Measurements from ENCODE around the gene PDIA2. TPM values are rescaled to one million over a fixed set of nuclear protein-coding genes. Genes with fewer than 3 reads are reported as not detected.

PDIA2 gene
- total RNA-seq, 1 experiment from 2014 or later, result 1.1 TPM

GRCh38 chr16:301235-301634 lies 18.3 kb downstream of the PDIA2 start:
- no peak for TF ChIP-seq CTCF (IDR thresholded peaks at IDR 0.05)
- TF ChIP-seq POLR2AphosphoS5 (IDR thresholded peaks at IDR 0.05; ENCODE audit: low read depth, low read length), result no peak
- no peak for TF ChIP-seq TCF7L2 (IDR thresholded peaks at IDR 0.05; ENCODE audit: low read depth, low read length)
- TF ChIP-seq REST (IDR thresholded peaks at IDR 0.05; ENCODE audit: insufficient read depth in 1 of 2, low read depth in 2 of 2, low read length in 1 of 2), result no peak
- no peak for TF ChIP-seq SIN3A (IDR thresholded peaks at IDR 0.05; ENCODE audit: borderline replicate concordance, insufficient read depth, low read depth, low read length)
- DNase-seq (ENCODE audit: low read depth, low spot score), result no peak
- ChIA-PET CTCF (interaction anchor here (0.6 kb wide), 1 partner anchor 52 kb away, joined by 4 read pairs; no protein-coding TSS in a partner anchor), POLR2A (no interaction called here)
- no peaks in the 10 kb centered on the region for H3K4me1 ChIP-seq (ENCODE audit: control insufficient read depth, insufficient read depth, low read length)
- intact Hi-C loops (cut with micrococcal nuclease; ENCODE audit: unreplicated experiment), result no loop called here
- H3K27ac ChIP-seq (ENCODE audit: low read length), result no peak overlapping the region
- H3K9me3 ChIP-seq (ENCODE audit: control insufficient read depth, insufficient read depth, low read depth, low read length), result no peaks in the 10 kb centered on the region
- ATAC-seq, result no peak
- H3K27me3 ChIP-seq (ENCODE audit: control insufficient read depth, insufficient read depth, low read length), result no peaks in the 10 kb centered on the region
- in situ Hi-C loops (cut with HindIII; ENCODE audit: low pct_unique_long_range_greater_than_20kb, low sequenced_read_pairs), result no loop called here
- no peak overlapping the region for H3K4me3 ChIP-seq (ENCODE audit: low read depth in 2 of 2, low read length in 2 of 2)
- H3K36me3 ChIP-seq (ENCODE audit: control insufficient read depth, insufficient read depth, low read length), result no peaks in the 10 kb centered on the region
- BruUV-seq (replicated peaks), result no TSS peak

GRCh38 chr16:301950-302349 lies 19.0 kb downstream of the PDIA2 start:
- H3K27ac ChIP-seq (ENCODE audit: low read length), result no peak overlapping the region
- intact Hi-C loops (cut with micrococcal nuclease; ENCODE audit: unreplicated experiment) (no loop called here), in situ Hi-C loops (cut with HindIII; ENCODE audit: low pct_unique_long_range_greater_than_20kb, low sequenced_read_pairs) (no loop called here)
- DNase-seq (ENCODE audit: low read depth, low spot score), result no peak
- H3K4me1 ChIP-seq (ENCODE audit: control insufficient read depth, insufficient read depth, low read length), result no peaks in the 10 kb centered on the region
- H3K9me3 ChIP-seq (ENCODE audit: control insufficient read depth, insufficient read depth, low read depth, low read length), result no peaks in the 10 kb centered on the region
- ChIA-PET CTCF (no interaction called here), POLR2A (no interaction called here)
- TF ChIP-seq POLR2AphosphoS5 (IDR thresholded peaks at IDR 0.05; ENCODE audit: low read depth, low read length) (no peak), SIN3A (IDR thresholded peaks at IDR 0.05; ENCODE audit: borderline replicate concordance, insufficient read depth, low read depth, low read length) (no peak), REST (IDR thresholded peaks at IDR 0.05; ENCODE audit: insufficient read depth in 1 of 2, low read depth in 2 of 2, low read length in 1 of 2) (no peak), CTCF (IDR thresholded peaks at IDR 0.05) (no peak), TCF7L2 (IDR thresholded peaks at IDR 0.05; ENCODE audit: low read depth, low read length) (no peak)
- no TSS peak for BruUV-seq (replicated peaks)
- no peak for ATAC-seq
- no peak overlapping the region for H3K4me3 ChIP-seq (ENCODE audit: low read depth in 2 of 2, low read length in 2 of 2)
- no peaks in the 10 kb centered on the region for H3K36me3 ChIP-seq (ENCODE audit: control insufficient read depth, insufficient read depth, low read length)
- no peaks in the 10 kb centered on the region for H3K27me3 ChIP-seq (ENCODE audit: control insufficient read depth, insufficient read depth, low read length)
